DMS114 treated with DMSO at 0.1 percent for 48 hours (cell line): ENCODE measurements around the gene INPP4A.

Source experiments
- DNase-seq: peaks from one replicate; lab custom pipeline; 2025; ENCODE audit not compliant: unreplicated experiment; lab: John Stamatoyannopoulos, UW

The INPP4A gene

DNA sequence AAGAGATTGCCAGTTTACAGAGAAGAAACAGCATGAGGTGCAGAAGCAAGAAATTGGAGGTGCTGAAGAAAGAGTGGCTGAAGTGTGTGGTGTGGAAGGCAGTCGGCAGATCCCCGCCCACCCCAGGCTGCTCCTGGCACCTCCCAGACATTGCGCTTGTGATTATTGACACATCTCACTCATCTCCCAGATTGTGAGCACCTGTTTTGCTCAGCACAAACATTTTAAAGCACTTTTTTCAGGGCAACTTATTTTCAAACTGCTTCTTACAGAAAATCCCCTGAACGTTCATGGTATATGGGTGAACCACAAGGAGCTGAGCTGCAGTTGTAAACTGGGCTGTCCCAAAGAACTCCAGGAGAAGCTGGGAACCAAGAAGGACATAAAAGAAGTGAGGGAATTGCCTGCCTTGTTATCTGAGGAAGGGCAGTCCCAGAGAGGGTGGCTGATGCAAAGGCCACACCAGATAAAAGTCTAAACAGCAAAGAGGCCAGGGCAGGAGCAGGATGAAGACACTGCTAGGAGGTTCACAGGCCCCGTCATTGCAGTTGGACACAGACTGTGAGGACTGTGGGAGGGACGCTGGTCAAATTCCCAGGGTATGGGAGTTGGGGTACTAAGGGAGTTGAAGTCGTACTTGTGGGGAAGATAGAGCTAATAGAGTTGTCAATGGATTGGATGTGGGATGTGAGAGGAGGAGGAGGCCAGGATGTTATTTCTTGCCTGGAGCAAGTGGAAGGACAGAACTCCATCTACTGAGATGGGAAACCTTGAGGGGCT lies 65.1 kb downstream of the INPP4A start:
- DNase-seq, result no peak

DNA sequence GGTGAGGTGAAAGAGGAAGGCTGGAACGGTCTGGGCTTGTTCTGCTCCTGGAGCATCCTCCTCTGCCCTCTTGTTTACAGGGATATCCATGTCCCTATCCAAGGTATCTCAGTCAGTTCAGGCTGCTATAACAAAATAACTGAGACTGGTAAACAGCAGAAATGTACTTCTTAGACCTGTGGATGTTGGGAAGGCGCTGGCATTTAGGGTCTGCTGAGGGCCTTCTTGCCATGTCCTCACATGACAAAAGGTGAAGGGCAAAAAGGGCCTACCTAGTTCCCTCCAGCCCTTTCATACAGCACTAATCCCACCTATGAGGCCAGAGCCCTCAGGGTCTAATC lies 65.6 kb downstream of the INPP4A start:
- no peak for DNase-seq

DNA sequence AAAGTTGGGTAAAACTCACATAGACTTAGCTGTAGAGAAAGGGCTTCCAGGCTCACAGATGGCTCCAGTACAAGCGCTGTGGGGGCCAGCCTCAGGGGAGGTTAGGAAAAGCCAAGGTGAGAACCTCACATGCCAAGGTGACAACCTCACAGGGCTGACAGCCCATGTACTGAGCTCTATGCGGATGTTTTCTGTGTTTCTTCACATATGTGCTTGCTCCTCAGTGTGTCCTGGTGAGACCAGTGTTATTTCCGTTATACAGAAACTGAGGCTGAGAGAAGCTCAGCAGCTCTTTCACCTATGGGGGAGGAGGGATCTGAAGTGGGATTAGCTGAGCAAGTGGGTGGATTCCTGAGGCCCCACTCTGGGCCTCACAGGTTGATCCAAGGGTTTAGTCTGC lies 67.3 kb downstream of the INPP4A start:
- DNase-seq, result no peak

DNA sequence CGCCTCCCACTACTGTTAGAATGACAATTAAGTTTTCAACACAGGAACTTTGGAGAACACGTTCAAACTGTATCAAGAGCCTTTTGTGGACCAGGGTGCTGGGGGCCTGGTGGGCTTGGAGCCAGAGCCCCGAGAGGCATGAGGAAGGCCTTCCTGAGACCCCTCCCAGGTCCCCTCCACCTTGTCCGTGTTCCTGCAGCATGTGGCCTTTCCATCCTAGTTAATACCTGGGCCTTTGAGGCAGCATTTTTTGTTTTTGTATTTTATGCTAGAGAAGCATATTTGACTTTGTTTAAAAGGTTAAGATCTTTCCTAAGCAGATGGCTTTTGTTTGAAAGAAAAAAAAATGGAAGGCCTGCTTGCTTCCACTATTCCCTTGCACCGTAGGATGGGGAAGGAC lies 68.0 kb downstream of the INPP4A start:
- no peak for DNase-seq

DNA sequence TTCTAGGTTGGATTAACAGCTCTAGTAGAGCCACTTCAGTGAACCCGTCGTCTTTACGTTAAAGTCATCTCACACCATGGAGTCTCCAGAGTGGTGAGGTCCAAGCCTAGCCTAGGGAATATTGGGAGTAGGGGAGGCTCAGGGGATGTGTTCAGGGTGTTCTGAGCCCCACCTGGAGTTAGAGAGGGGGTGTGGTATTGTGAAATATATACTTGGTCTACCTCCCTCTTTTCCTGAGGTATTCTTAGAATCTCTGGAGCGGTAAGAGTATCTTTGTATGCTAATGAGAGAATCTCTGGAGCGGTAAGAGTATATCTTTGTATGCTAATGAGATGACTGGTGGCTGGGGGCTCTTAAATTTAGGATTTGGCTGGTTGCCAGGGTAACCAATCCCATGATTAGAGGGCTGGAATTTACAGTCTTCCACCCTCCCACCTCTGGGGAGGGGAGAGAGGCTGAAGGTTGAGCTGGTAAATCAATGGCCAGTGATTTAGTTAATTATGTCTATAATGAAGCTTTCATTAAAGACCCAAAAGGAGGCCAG lies 69.5 kb downstream of the INPP4A start:
- DNase-seq, result no peak

DNA sequence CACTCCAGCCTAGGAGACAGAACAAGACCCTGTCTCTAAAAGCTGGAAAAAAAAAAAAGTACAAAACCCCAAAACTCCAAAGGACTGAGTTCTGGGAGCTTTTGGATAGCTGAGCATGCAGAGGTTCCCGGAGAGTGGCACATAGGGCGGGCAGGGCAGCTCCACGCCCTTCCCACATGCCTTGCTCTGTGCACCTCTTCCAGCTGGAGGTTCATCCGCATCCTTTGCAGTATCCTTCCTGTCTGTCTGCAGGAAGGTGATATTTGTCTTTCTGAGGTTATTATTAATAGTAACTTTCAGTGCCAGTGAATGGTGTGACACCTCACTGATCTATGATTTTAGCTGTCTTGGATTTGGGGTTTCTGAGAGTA lies 70.2 kb downstream of the INPP4A start:
- no peak for DNase-seq

DNA sequence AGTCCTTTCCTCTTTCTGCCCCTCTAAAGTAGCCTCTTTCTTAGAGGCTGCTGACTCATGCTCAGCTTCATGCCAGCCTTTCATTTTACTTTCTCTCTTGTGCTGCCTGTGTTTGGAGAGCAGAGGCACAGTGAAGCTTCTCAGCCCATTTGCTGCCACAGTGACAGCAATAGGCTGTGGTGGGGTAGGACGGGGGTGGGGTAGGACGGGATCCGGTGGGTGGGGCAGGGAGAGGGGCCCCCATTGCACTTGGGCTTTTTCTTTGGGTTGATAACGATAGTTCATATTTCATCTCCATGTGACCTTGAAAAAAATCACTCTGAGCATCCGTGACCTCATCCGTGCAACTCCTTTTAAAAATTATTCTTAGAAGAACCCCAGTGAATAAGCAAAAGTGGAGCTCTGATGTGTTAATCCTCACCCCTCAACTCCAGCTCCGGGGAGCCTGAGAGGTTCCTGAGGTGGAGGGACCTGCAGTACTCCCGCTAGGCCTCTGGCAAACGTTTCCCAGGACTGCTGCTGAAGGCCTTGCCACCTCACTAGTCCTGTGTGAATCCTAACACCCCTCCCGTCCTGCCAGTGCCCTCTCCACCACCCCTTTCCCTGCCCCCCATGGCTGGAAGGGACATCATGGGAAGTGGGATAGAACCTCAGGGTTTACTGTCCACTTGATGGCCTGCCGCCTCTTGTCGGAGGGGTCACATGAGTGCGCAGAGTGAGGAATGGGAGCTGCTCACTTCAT lies 70.8 kb downstream of the INPP4A start:
- no peak for DNase-seq

DNA sequence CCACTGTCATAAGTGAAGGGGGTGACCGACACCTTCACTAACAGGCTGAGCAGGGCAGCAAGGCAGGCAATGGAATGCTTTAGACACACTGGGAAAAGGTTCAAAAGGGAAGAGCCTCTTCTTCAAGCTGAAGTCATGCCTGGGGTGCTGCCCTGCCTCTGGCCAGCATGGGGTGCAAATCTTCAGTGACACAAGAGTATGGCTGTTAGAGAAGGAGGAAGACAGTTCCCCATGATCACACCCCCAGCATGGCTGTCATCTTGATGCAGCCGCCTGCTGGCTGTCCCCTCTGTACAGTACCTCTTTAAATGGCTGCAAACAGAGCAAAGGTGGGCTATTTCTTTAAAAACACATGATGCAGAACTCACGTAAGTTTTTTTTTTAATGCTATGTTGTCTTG lies 71.9 kb downstream of the INPP4A start:
- no peak for DNase-seq

DNA sequence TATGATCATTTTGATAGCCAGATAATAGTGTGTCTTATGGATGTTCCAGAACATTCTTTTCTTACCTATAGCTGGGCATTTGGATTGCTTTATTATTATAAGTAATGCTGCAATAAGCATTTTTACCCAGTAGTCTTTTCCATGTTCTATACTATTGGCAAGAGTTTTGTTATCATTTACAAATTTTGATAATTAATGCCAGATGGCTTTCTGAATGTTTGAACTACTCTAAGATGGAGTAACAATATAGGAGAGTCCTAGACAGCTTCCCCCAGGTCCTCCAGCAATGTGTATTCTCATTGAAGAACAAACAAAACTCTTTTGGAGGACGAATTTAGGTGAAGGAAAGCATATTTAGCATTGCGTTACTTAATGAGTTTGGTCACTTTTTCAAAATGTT lies 73.0 kb downstream of the INPP4A start:
- no peak for DNase-seq

DNA sequence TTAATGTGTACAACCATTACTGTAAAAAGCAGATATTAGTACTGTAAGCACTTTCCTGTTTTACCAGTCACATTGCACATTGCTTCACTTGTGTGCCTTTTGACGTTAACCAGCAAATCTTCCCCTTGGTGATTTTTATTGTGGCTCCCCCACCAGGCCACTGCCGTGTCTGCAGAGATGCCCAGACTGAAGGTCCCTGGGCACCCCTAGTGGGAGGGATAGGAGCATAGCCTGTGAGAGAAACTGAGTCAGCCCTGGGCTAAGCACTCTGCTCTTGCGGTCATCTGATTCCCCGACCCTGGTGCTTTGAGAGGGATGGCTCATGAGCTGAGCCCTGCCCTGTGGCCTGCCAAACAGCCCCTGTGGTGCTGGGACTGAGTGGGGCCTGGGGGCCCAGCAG lies 73.4 kb downstream of the INPP4A start:
- DNase-seq, result no peak

DNA sequence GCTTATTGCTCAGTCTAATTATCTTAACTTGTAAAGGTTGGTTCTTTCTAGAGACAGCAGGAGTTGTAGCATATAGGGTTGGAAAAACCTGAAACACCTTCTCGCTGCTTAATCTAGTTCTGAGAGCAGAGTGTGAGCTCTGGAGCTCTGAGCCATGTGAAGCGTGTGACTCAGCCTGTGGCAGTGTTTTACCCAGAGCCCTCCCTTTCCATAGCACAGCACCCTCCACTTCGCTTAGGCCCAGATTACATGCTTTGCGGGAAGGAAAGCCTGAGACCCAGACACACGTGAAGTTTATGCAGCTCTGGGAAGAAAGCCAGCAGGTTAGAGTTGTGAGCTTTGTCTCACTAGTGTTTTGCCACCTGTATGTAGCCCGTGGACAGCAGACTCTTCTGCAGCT lies 74.5 kb downstream of the INPP4A start:
- no peak for DNase-seq

DNA sequence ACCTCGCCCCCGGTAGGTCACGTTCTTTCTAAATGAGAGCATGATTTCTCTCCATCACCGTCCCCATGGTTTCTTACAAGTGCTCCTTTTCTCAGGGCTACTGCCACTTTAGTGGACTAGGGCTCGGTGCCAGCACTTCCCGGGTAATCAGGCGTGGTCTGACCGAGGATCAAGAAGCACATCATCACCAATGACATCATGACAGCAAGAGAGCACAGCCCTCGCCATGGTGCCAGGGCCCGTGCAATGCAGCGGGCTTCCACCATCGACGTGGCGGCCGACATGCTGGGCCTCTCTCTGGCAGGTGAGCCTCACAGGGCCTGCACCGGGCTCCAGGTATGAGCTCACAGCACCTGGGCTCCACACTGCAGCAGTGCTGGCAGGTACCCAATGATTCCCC lies 75.2 kb downstream of the INPP4A start:
- DNase-seq, result no peak

DNA sequence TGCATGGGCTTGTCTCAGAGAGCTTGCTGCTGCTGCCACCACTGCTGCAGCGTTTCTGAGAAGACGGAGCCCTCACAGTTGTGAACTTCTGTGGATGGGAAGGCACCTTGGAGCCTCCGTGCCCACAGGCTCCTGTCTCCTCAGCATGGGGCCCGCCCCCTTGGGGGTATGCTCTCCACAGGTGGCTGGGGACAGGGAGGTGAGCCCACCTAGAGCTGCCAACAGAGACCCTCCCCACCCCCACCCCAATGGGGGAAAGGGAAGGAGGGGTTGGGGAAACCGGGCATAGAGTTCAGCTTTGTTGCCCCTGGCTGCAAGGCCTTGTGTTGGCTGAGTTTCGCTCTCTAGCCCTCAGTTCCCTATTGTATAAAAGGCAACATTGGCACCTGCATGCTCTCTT lies 76.1 kb downstream of the INPP4A start:
- DNase-seq, result no peak

DNA sequence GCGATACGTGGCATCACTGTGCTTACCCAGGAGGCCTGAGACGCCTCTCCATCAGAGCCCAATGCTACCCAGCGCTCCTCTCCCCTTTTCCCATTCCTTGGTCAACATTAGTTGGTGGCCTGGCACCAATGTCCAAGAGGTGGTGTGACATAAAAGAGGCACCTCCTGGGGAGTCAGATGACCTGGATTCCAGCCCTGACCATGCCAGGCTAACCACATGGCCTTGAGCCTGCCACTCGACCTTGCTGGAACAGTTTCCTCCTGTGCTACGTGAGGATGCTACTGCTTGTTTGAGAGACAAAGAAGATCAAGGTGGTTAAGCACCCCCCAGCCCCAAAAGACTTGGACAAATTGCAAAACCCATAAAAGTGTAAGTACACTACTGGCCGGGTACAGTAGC lies 76.6 kb downstream of the INPP4A start:
- DNase-seq, result no peak

DNA sequence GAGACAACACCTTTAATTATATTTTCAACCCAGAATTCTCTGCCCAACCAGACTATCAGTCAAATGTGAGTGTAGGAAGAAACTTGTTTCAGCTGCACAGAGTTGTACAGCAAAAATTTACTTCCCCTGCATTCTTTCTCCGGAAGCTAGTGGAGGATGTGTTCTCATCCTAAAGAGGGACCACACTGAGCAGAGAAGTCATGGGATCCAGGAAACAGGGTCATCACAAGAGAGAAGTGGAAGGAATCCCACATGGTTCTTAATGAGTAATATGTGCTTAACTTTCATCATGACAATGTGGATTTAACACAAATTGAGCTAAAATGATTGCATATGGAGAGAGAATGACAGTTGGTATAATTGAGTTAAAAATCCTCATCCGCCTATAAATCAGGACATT lies 78.2 kb downstream of the INPP4A start:
- DNase-seq, result no peak

DNA sequence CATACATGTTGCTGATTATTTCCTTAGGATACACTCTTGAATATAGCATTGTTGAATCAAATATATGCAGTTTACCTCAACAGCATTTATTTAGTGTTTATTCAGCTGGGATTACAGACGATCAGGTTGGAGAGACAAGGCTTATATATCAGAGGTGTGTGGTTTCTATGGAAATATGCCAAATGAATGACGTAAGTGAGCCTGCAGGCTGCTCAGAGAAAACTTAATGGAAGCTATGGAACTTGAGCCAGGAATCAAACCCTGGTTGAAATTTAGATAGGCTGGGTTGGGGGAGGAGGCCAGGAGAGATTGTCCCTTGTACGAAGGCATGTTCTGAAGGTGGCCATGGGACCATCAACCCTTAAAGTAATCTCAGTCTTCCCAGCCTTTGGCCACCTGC lies 79.5 kb downstream of the INPP4A start:
- DNase-seq, result no peak

DNA sequence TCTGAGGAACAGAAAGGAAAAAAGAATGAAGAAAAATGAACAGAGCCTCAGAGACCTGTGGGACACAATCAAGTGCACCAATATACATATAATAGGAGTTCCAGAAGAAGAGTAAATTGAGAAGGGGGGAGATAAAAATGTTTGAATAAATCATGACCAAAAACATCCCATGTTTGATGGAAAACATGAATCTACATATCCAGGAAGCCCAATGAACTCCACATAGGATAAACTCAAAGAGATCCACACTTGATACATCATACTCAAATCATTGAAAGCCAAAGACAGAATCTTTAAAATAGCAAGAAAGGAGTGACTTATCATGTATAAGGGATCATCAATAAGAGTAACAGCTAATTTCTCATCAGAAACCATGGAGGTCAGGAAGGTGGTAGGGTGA lies 83.7 kb downstream of the INPP4A start:
- DNase-seq, result no peak

DNA sequence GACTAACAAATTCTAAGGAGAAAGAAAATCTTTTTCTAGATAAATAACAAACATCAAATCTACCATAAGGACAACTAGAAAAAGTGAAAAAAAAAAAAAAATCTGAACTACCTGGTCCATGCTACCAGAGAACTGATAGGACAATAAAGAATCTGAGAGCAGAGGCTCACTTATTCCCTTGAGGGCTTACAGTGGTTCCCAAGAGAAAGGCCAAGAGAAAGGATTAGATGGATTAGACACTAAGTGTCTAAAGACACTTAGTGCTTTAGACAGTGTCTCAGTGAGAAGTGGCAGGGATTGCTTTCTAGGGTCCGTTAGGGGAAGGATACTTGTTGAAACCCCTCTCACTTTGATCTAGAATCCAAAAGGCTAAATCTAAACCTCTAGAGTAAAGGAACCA lies 85.5 kb downstream of the INPP4A start:
- no peak for DNase-seq

DNA sequence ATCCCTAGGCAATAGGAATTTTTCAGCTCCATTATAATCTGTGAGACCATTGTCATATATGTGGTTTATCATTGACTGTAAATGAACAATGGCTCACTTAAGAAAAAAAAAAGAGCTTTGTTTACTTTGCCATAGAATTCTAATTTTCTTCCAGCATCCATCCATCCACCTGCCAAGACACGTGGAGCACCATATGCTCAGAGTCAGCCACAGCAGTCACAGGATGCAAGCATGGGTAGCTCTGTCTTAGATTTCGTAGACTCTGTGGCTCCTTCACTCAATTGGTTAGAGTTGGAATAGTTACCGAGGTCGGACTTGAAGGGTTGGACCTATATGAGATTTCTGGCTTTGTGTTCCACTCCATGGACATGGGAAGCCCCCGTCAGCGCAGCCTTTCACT lies 88.1 kb downstream of the INPP4A start:
- no peak for DNase-seq

DNA sequence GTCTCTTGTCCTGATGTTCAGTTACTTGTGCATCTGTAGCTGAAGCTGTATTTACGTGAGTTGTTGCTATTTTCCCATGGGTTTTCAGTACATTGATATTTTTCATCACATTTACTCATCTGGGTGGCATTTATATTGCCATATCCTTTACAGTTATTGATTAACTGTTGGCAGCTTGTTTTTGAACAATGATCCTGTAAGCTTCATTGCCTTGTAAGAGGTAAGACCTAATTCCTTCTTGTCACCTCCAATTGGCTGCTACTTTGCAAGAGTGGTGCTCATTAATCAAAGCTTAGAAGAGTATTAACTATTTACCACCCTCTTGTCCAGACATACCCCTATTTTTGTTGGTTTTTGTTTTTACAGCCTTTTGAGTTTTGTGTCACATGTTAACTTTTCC lies 88.9 kb downstream of the INPP4A start:
- no peak for DNase-seq

DNA sequence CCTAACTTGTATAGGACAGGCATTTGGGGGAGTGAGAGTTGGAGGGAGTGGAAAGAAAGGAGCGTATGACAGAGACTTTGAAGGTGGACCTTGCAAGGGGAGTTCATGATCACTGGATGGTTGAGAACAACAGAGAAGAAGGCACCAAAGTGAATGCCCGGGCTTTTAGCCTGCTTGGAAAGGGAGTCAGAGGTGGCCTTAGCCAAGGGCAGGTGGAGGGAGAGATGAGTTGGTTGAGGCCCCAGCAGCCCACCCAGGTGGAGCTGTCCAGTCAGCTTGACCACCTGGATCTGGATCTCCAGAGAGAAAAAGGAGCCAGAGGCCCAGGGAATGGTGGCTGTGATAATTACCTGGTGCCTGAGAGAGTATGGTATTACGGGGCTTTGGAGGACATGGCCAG lies 90.1 kb downstream of the INPP4A start:
- no peak for DNase-seq

DNA sequence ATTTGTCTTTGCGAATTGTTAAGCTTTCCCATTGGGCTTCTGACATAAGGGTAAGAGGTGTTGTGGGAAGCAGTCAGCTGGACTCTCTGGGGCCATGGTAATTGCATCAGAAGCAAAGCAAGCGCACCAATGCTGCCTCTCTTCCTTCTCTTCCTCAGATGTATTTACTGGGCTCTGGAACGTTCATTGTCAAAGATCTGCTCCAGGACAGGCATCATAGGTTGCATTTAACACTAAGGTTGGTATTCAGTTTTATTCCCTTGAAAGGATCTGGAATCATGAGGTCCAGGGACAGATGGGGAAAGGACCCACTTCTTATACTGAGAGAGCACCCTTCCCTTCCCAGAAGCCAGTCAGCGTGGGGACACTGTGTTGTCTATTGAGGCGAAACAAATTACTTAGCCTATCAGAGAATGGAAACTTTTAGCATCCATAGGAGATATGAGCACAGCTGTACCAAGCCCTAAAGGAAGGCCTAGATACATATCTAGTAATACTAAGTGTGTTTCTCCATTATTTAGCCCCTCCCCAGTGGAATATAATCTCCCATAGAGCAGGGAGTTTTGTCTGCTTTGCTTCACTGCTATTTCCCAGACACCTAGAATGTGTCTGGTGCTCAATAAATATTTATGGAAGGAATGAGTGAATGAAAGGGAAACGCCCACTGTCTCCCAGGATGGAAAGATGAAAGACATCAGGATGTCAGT lies 91.5 kb downstream of the INPP4A start:
- no peak for DNase-seq
